Right kidney (tissue), 1 donor: ENCODE measurements around the gene PKIB.
"Not testable (repeated sequence)": the region's sequence is repeated elsewhere in the genome, so short reads cannot be mapped to it uniquely, and the experiment has no call there.

Source experiments
- DNase-seq: peaks from one replicate; pipeline ENCODE4 v3.0.0-alpha.2; 2016

Gene PKIB

GRCh38 chr6:122748945-122749344 lies 138.7 kb downstream of the PKIB start:
- DNase-seq = not testable (repeated sequence)

DNA sequence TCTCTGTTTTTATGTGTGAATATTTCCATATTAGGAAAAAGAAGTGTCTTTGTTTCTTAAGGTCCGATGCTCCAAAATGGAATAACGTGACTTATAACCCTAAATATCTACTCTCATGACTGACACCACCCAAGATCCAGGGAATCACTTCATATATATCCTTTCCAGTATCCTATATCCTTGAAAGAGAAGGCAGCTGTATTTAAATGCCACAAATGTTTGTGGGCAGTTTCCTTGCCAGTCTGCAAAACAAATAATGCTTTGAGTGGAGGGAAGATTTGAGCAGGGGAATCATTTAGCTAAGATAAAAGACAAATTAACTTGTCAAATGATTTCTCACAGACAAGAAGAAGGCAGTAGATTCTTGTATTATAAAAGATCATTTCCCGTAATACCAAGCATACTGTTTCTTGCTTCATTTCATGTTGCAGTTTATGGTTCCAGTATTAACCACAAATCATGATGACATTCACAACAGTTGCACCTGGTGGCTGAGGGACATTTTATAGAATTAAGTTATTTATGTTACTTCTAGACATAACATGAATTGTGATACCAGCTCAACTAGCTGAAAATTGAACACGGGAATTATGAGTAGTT lies 139.3 kb downstream of the PKIB start:
- no peak for DNase-seq

GRCh38 chr6:122751326-122751725 lies 141.1 kb downstream of the PKIB start:
- DNase-seq = no peak

- no peak for DNase-seq
Observed at GRCh38 chr6:122752459-122752858, 142.3 kb downstream of the PKIB start.

GRCh38 chr6:122753000-122753687 lies 142.9 kb downstream of the PKIB start:
- DNase-seq = no peak

- DNase-seq = no peak
Observed at GRCh38 chr6:122753688-122754056, 143.5 kb downstream of the PKIB start.

GRCh38 chr6:122754191-122754731 lies 144.1 kb downstream of the PKIB start:
- DNase-seq = no peak

DNA sequence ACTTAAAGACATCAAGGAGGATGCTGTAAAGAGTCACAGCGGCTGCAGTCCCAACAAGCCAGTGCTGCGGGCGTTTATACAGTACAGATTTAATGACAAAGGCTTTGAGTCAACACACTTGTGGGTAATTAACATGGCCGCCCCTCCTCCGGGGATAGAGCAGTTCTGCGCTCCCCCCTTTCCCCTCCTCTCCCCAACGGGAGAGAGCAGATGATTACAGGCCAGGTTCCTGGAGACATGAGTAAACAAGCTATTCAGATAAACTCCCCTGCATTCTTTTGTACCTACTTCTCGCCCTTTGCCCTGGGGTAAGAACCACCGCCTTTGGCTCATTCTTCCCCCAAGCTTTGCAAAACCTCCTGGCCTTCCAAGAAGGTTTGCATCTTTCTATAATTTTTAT lies 145.7 kb downstream of the PKIB start:
- no peak for DNase-seq

- no peak for DNase-seq
Observed at GRCh38 chr6:122758927-122759334, 148.7 kb downstream of the PKIB start.

- no peak for DNase-seq
Observed at GRCh38 chr6:122760330-122760729, 150.1 kb downstream of the PKIB start.

- DNase-seq = no peak
Observed at GRCh38 chr6:122766256-122766655, 156.1 kb downstream of the PKIB start.

- DNase-seq = no peak
Observed at GRCh38 chr6:122770835-122771601, 160.8 kb downstream of the PKIB start.

- no peak for DNase-seq
Observed at GRCh38 chr6:122772724-122773415, 162.7 kb downstream of the PKIB start.
